GM19035 (cell line): ENCODE data around the gene PLCB1.
"Not testable (repeated sequence)": the region's sequence is repeated elsewhere in the genome, so short reads cannot be mapped to it uniquely, and the experiment has no call there.

Experiments used
- ATAC-seq: cut with Tn5 transposase; IDR thresholded peaks from one replicate; pipeline ENCODE4 v1.9.1; 2021; ENCODE audit not compliant: unreplicated experiment

PLCB1 gene

GRCh38 chr20:8639112-8639778 lies 507.2 kb downstream of the PLCB1 start:
- no peak for ATAC-seq

GRCh38 chr20:8640461-8640860 lies 508.4 kb downstream of the PLCB1 start:
- no peak for ATAC-seq

DNA sequence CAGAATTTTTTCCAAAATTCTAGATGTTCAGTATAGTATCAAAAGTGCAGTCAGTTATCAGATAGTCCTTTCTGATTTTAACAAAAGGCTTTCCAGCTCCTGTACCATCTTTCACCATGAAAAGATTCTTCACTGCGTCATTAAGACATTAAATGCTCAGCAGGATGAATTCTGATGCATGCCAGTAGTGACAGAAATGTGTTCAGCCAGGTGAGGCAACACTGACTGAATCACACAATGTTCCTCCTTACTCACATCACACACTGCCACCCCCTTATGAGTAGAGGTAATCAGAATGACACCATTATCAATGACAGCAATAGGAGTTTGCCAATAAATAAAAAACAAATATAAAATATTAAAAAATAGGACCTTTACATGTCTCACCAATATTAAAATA lies 510.2 kb downstream of the PLCB1 start:
- ATAC-seq: no peak

- not testable (repeated sequence) for ATAC-seq
Observed at GRCh38 chr20:8644468-8644867, 512.4 kb downstream of the PLCB1 start.

DNA sequence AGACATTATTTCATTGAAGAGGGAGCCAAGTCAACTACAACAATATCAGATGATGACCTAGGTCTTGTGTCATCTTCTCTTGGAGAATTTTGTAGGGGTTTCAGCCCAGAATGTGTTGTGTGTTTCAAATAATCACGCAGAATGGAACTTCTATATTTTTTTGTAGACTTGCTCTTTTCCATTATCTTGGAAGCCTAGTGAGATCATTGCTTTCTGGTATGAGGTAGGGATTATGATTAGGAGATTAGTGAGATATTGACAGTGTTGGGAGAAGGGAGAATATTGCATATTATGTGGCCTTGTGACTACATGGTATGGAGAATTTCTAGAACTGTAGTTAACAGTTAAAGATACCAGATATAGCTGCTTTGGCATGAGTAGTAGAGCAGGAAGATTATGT lies 513.3 kb downstream of the PLCB1 start:
- no peak for ATAC-seq

DNA sequence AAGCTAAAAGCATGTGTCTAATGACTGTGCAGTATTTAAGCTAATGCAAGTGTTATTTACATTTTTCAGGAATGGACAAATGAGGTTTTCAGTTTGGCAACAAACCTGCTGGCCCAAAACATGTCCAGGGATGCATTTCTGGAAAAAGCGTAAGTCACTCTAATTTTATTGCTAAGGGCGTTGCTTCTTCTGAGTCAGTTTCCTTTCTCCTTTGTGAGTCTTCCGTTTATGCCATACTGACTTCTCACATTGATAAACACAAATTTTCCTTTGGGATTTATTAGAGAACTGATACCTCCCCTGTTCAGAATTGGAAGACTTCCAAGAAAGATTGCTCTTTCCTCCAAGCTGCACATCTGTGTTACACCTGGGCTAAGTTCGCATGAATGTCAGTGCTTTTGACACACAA lies 514.0 kb downstream of the PLCB1 start:
- no peak for ATAC-seq

- no peak for ATAC-seq
Observed at GRCh38 chr20:8646716-8647115, 514.6 kb downstream of the PLCB1 start.

- ATAC-seq: no peak
Observed at GRCh38 chr20:8647961-8648441, 515.9 kb downstream of the PLCB1 start.

- ATAC-seq: no peak
Observed at GRCh38 chr20:8648466-8648865, 516.4 kb downstream of the PLCB1 start.

- ATAC-seq: no peak
Observed at GRCh38 chr20:8652396-8652795, 520.3 kb downstream of the PLCB1 start.

GRCh38 chr20:8654486-8654885 lies 522.4 kb downstream of the PLCB1 start:
- ATAC-seq: no peak

DNA sequence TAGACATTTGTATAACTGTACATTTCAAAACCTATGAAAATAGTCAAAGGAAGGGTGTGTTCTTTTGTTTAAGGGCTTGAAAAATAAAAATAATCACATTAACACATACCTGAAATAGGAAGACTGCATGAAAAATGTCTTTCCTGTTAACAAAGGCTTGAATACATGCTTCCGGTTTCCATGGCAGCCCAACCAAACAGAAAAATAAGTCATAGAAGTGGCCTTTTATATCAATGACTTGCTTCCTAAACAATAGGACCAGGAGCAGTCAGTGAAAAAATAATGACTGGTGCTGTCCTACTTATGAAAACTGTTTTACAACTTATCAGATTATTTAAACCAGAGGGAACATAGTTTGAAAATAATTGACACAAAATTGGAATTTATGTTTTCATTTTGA lies 524.3 kb downstream of the PLCB1 start:
- ATAC-seq: no peak

DNA sequence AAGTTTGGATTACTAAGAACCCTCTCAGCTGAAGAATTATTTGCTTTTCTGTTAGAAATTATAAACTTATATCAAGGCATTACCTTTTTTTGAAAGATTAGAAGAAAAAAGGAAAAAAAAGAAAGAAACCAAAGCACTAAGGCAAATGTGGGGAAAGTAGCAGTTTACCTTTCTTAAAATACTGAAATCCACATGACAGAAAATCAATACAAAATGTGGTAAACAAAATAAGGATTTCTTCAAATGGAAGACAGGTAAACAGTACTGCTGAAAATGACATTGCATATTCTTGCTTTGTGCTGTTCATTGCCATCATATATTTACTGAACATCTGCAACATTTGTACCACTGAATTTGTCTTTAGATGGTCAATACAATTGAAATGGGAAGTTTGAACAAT lies 525.6 kb downstream of the PLCB1 start:
- ATAC-seq: no peak

- ATAC-seq: no peak
Observed at GRCh38 chr20:8658103-8658502, 526.0 kb downstream of the PLCB1 start.

DNA sequence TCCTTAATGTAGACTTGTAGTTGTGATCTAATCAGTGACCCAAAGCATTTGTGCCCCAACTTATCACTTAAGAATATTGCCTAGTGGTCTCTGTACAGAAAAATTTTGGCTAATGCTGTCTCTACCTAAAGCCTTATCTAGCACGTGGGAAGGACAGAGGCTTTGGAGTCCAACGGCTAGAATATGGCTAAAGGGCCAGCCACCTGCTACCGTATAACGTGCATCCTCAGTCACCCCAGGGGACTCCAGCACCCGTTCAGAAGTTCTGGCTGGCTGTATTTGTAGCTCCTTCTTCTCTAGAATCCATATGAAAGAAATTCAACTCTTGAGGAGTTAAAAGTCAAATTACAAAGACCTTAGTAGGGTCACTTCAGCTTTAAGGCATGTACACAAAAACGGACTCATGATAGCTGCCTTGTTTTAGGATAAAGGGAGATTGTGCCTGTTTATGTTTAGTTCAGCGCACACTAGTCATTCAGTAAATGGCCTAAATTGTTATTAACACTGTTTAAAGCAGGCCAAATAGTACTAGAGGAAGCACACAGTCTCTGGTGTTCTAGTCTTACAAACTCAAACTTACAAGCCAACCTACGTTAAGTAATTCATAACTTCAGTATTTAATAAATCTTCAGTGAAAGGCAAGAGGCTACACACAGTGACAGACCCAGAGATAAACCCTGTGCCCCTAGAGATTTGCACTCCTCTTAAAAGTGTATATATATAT lies 529.3 kb downstream of the PLCB1 start:
- ATAC-seq: no peak

DNA sequence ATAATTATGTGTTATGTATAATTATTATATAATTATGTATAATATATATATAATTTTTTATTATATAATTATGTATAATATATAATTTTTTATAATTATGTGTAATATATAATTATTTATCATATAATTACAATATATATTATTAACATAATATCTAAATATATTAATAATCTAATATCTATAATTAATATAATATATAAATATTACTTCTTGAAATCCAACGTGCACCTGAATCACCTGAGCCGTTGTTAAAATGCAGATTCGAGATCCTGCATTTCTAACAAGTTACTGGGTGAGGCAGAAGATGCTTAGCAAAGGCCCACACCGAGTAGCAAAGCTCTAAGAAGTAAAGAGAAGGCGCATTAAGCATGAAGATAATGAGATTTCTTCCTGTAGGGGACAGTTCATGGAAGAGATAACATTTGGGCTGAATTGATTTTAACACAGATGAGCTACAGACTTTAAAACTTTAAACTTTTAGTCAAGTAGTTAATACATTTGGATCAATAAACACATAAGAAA lies 530.4 kb downstream of the PLCB1 start:
- ATAC-seq: no peak

GRCh38 chr20:8663424-8663823 lies 531.4 kb downstream of the PLCB1 start:
- ATAC-seq: no peak

DNA sequence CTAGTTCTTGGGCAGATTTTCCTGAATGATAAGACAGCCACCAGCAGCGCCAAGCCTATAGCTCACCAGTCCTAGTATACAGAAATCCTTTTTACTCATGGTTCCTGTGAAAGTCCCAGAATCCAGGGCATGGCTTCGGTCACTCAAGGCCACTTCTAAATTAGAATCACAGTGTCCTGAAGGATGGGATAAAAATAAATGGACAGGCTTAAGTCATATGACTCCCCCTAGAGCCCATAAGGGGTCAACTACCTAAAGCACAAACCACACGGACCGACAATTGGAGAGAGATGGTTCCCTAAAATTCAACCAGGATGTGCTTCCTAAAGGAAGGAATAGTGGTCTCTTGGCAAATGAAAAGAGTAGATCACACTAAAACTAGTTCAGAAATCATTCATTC lies 532.7 kb downstream of the PLCB1 start:
- no peak for ATAC-seq

GRCh38 chr20:8667306-8667705 lies 535.2 kb downstream of the PLCB1 start:
- ATAC-seq: no peak

DNA sequence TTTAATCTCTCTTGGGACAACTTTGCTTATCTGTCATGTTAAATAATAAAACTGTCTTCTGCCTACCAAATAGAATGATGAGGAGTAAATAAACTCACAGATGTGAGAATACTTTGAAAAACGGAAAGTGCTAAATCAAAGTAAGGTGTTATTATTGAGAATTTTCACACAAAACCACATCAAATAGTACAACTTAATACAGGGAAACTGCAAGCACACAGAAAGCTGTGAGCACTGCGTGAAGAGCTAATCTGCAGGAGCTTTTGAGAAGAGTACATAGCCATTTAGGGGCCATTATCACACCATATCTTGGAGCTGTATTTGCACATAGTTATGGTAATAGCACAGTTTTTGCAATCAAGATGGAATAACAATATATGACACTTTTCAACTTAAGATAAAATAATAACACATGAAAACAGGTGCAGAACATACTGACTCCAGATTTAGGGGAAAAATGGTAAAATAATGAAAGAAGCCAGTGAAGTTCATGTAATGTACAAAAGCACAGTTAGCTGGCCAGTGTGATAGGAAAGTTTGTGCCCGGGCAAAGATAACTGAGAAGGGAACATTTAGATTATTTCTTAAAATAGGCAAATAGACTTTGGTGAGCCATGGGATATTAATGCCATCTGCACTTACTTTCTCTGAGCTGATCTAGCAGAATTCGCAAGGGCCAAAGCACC lies 538.3 kb downstream of the PLCB1 start:
- ATAC-seq: no peak

GRCh38 chr20:8670893-8671215 lies 538.8 kb downstream of the PLCB1 start:
- ATAC-seq: no peak

DNA sequence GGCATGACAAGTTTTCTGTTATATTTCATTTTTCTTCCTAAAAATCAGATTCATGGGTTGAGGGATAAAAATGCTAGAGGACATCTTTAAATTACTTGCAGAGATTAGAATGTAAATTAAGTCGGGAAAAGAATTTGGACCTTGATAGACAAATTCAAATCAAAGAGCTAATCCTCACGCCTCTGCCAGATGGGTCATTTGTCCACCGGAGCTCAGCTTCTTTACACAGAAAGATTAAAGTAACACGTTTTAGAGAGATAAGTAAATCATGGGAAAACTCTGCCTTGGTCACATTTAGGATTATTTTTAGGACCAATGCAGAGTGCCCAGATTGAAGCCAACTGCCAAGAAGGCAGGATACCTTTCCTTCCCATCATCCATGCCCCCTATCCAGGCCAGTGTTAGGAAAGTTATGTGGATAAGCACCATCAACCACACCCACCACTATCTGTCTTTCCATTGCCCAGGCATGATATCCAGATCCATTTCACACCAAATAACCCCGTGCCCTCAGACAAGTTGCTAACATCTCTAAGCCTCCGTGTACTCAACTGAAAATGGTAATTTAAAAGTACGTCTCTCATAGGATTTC lies 539.4 kb downstream of the PLCB1 start:
- no peak for ATAC-seq
